A549 (cell line): Measurements from ENCODE around the gene OSBPL8. TPM values are rescaled to one million over a fixed set of nuclear protein-coding genes. Genes with fewer than 3 reads are reported as not detected.

ENCODE experiments used
- ATAC-seq, 2 experiments: fragments of 200-7000 bp in 1 of 2; fragments of >200 bp in 1 of 2; cut with Nextera tagmentation in 1 of 2; cut with Tn5 transposase in 1 of 2; 3 replicates each; pipeline versions ENCODE4 v1.8.0 to v1.9.1; 2018 to 2020; ENCODE audit warnings: mild to moderate bottlenecking in 1 of 2, moderate library complexity in 1 of 2
- CTCF ChIA-PET: fragments of 300-600 bp; sonication (Branson Sonifier 250); formaldehyde crosslinking; extraction: SDS; loops from one replicate; lab custom pipeline; 2021; ENCODE audit warnings: antibody characterized with exemption, inconsistent platforms; lab: Yijun Ruan, JAX
- POLR2A ChIA-PET: fragments of 350-600 bp; formaldehyde crosslinking; extraction: SDS; loops from one replicate; lab custom pipeline; 2021; ENCODE audit warnings: antibody characterized with exemption, inconsistent platforms; lab: Yijun Ruan, JAX
- DNase-seq, 2 experiments: peaks; one replicate each; pipeline versions ENCODE4 v3.0.0 to v3.0.0-alpha.2; 2011 to 2016; ENCODE audit warnings: low read depth in 1 of 2, low spot score in 1 of 2
- FAIRE-seq: peaks from 2 replicates; lab custom pipeline; 2011; peaks lifted over from hg19 to GRCh38; lab: Jason Lieb, UNC
- H3K27ac ChIP-seq, 2 experiments: fragments of >200 bp; sonication (Bioruptor Twin); formaldehyde crosslinking; 3 replicates each; pipeline ENCODE4 v1.5.1; 2016 to 2017
- H3K4me1 ChIP-seq: fragments of >200 bp; sonication (Bioruptor Twin); formaldehyde crosslinking; 3 replicates; pipeline ENCODE4 v1.6.1; 2016
- H3K4me2 ChIP-seq: fragments of >200 bp; sonication (Bioruptor Twin); formaldehyde crosslinking; 3 replicates; pipeline ENCODE4 v1.6.1; 2016
- H3K4me3 ChIP-seq: fragments of >200 bp; sonication (Bioruptor Twin); formaldehyde crosslinking; 3 replicates; pipeline ENCODE4 v1.5.1; 2016
- H3K9me3 ChIP-seq: fragments of >200 bp; sonication (Bioruptor Twin); formaldehyde crosslinking; 3 replicates; pipeline ENCODE4 v1.6.1; 2016
- CEBPB ChIP-seq, 2 experiments: fragments of >200 bp in 1 of 2; sonication (Bioruptor Twin) in 1 of 2; formaldehyde crosslinking in 1 of 2; IDR thresholded peaks; 2 replicates each; pipeline ENCODE4 v1.6.1; 2012 to 2016
- CHD4 ChIP-seq: fragments of 200-600 bp; sonication (generic); IDR thresholded peaks from 2 replicates; pipeline ENCODE4 v1.6.1; 2016; ENCODE audit warnings: antibody characterized with exemption, mild to moderate bottlenecking, borderline replicate concordance
- E2F6 ChIP-seq: IDR thresholded peaks from 2 replicates; pipeline ENCODE4 v1.6.1; 2012; ENCODE audit warnings: low read depth, borderline replicate concordance
- EHF ChIP-seq: fragments of 250-450 bp; sonication (Bioruptor Pico); IDR thresholded peaks from 2 replicates; pipeline ENCODE4 v1.5.0; 2020; ENCODE audit warnings: mild to moderate bottlenecking
- EP300 ChIP-seq, 2 experiments: fragments of >200 bp; sonication (Bioruptor Twin); formaldehyde crosslinking; IDR thresholded peaks; 2 replicates in 1 of 2; 3 replicates in 1 of 2; pipeline ENCODE4 v1.6.1; 2016 to 2017
- FOSL2 ChIP-seq, 2 experiments: fragments of 450-650 bp in 1 of 2; fragments of >200 bp in 1 of 2; sonication (Bioruptor Twin) in 1 of 2; formaldehyde crosslinking; IDR thresholded peaks; 2 replicates each; pipeline versions ENCODE4 v1.5.0 to v1.6.1; 2016 to 2020; ENCODE audit warnings: mild to moderate bottlenecking in 1 of 2, moderate library complexity in 1 of 2
- FOXS1 ChIP-seq: fragments of 250-450 bp; sonication (Bioruptor Pico); IDR thresholded peaks from 2 replicates; pipeline ENCODE4 v1.5.0; 2020; ENCODE audit warnings: mild to moderate bottlenecking, moderate library complexity
- GATA3 ChIP-seq: IDR thresholded peaks from 2 replicates; pipeline ENCODE4 v1.6.1; 2012; ENCODE audit warnings: borderline replicate concordance
- HES2 ChIP-seq: fragments of >200 bp; sonication (Bioruptor Twin); formaldehyde crosslinking; IDR thresholded peaks from 2 replicates; pipeline ENCODE4 v1.6.1; 2016
- HOXA7 ChIP-seq: fragments of 250-450 bp; sonication (Bioruptor Pico); IDR thresholded peaks from 2 replicates; pipeline ENCODE4 v1.5.0; 2020; ENCODE audit warnings: mild to moderate bottlenecking, moderate library complexity
- HOXB13 ChIP-seq: fragments of 250-450 bp; sonication (Bioruptor Pico); IDR thresholded peaks from 2 replicates; pipeline ENCODE4 v1.5.0; 2020; ENCODE audit warnings: low read depth, mild to moderate bottlenecking, moderate library complexity
- NPAS2 ChIP-seq: fragments of 250-450 bp; sonication (Bioruptor Pico); IDR thresholded peaks from 2 replicates; pipeline ENCODE4 v1.8.0; 2022; ENCODE audit warnings: mild to moderate bottlenecking, moderate library complexity, borderline replicate concordance
- PHF8 ChIP-seq: fragments of 200-600 bp; sonication (generic); IDR thresholded peaks from 2 replicates; pipeline ENCODE4 v1.6.1; 2016; ENCODE audit warnings: low read depth, mild to moderate bottlenecking, antibody characterized with exemption, moderate library complexity, borderline replicate concordance
- RCOR1 ChIP-seq: fragments of 150-350 bp; IDR thresholded peaks from 2 replicates; pipeline ENCODE4 v1.6.1; 2014; ENCODE audit warnings: antibody characterized with exemption, low read length, low read depth
- RNF2 ChIP-seq: fragments of 200-600 bp; sonication (generic); IDR thresholded peaks from 2 replicates; pipeline ENCODE4 v1.6.1; 2016; ENCODE audit warnings: low read depth, mild to moderate bottlenecking, antibody characterized with exemption, moderate library complexity, borderline replicate concordance
- SREBF2 ChIP-seq: fragments of 450-650 bp; IDR thresholded peaks from 2 replicates; pipeline ENCODE4 v1.6.1; 2014; ENCODE audit warnings: mild to moderate bottlenecking, moderate library complexity
- ZNF302 ChIP-seq: fragments of 250-450 bp; sonication (Bioruptor Pico); IDR thresholded peaks from 2 replicates; pipeline ENCODE4 v1.9.0; 2021; ENCODE audit warnings: inconsistent platforms, mild to moderate bottlenecking, moderate library complexity
- WGBS: methylation state at CpG from one replicate; pipeline ENCODE4 v1.1.6; 2017; ENCODE audit errors: missing lambda C conversion rate; 5-methylcytosine and 5-hydroxymethylcytosine counted together
- polyA plus RNA-seq, 4 experiments: library from polyadenylated mRNA; depleted of rRNA in 3 of 4; stranded (reverse); fragments of >200 nt; fragmentation: RNase III in 1 of 4; extraction: RNeasy Plus Mini Kit Qiagen cat#74134 plus additional on column Dnase treatment in 1 of 4; gene quantifications; 2 replicates in 3 of 4; 3 replicates in 1 of 4; pipeline ENCODE4 v1.2.3, GENCODE V29; 2011 to 2017
- TF ChIP-seq, protein P1 (sequence below): fragments of >200 bp; sonication (Bioruptor Twin); formaldehyde crosslinking; IDR thresholded peaks from 3 replicates; pipeline ENCODE4 v1.6.1; 2016
- TF ChIP-seq, protein P2 (sequence below): fragments of 450-650 bp; IDR thresholded peaks from 2 replicates; pipeline ENCODE4 v1.6.1; 2014; ENCODE audit warnings: antibody characterized with exemption
- TF ChIP-seq, protein P3 (sequence below): IDR thresholded peaks from 2 replicates; pipeline ENCODE4 v1.6.1; 2012

The OSBPL8 gene
- polyA plus RNA-seq, 2 of the 4 experiments (the other 2 are of a cell fraction): 15.4 to 43.2 TPM

- no peak for TF ChIP-seq EP300 (IDR thresholded peaks at IDR 0.05)
- TF ChIP-seq NPAS2 (CRISPR knock-in tag): no peak
- TF ChIP-seq ZNF302: no peak
- CTCF ChIA-PET: interaction anchor here (0.8 kb wide), 1 partner anchor 9 kb away, joined by 4 read pairs; no protein-coding TSS in a partner anchor
- H3K4me3 ChIP-seq: no peak overlapping the region
- no peak for DNase-seq
- peaks cover 7% of the 10 kb centered on the region; the same call in 1 of the 3 replicates for H3K9me3 ChIP-seq
- WGBS: 41% methylated on average over 4 of the region's 4 CpGs
- ATAC-seq: no peak
- no peaks in the 10 kb centered on the region for H3K4me1 ChIP-seq
- H3K27ac ChIP-seq: no peak overlapping the region
- H3K4me2 ChIP-seq: no peak overlapping the region
- no peak for FAIRE-seq
- POLR2A ChIA-PET: no interaction called here
These were observed 10.4 kb upstream of the OSBPL8 start for GRCh38 chr12:76569685-76570604.

DNA sequence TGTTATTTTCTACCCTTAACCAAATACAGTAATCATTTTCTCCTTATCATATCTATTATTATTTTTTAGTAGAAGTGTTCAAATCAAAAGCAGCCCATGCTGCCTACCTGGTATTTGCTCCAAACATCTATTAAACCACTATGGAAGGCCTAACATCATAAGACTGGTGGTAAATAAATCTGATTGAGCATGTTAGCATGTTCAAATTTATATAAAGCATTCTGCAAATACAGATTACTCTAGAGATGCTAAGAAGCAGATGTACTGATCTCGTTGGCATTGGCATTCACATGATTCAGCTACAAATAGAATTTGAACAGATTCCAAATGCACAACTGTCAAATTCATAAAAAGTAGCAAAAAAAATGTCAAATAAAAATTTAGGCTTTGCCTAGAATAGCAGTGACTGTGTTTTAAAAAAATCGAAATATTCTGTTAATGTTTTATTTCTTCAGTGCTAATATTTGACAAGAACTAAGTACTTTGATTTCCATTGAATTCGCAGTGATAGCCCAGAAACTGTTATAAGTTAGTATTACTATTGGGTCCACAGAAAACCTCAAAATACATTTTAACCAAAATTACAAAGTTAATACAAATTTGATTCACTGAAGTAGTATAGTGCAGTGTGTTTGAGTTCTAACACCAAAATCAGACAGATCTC is 9.4 kb upstream of the OSBPL8 start:
- H3K27ac ChIP-seq: no peak overlapping the region
- FAIRE-seq (no peak), ATAC-seq (no peak), DNase-seq (no peak)
- H3K4me1 ChIP-seq: no peaks in the 10 kb centered on the region
- no peak overlapping the region for H3K4me3 ChIP-seq
- no peak for TF ChIP-seq RCOR1
- TF ChIP-seq RNF2: no peak
- no peak for TF ChIP-seq SREBF2
- TF ChIP-seq HOXB13 (CRISPR knock-in tag): no peak
- no peak for TF ChIP-seq HOXA7
- TF ChIP-seq FOSL2 (IDR thresholded peaks at IDR 0.05): no peak
- no peak for TF ChIP-seq FOSL2 (CRISPR knock-in tag; IDR thresholded peaks at IDR 0.05)
- no peak for TF ChIP-seq CEBPB (IDR thresholded peaks at IDR 0.05)
- no peak for TF ChIP-seq EHF (CRISPR knock-in tag)
- TF ChIP-seq, protein P1, sequence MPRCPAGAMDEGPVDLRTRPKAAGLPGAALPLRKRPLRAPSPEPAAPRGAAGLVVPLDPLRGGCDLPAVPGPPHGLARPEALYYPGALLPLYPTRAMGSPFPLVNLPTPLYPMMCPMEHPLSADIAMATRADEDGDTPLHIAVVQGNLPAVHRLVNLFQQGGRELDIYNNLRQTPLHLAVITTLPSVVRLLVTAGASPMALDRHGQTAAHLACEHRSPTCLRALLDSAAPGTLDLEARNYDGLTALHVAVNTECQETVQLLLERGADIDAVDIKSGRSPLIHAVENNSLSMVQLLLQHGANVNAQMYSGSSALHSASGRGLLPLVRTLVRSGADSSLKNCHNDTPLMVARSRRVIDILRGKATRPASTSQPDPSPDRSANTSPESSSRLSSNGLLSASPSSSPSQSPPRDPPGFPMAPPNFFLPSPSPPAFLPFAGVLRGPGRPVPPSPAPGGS: no peak
- no peak for TF ChIP-seq GATA3
- TF ChIP-seq E2F6: no peak
- TF ChIP-seq, protein P2, sequence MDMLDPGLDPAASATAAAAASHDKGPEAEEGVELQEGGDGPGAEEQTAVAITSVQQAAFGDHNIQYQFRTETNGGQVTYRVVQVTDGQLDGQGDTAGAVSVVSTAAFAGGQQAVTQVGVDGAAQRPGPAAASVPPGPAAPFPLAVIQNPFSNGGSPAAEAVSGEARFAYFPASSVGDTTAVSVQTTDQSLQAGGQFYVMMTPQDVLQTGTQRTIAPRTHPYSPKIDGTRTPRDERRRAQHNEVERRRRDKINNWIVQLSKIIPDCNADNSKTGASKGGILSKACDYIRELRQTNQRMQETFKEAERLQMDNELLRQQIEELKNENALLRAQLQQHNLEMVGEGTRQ: no peak
- no peak for TF ChIP-seq PHF8
- TF ChIP-seq HES2: no peak
- TF ChIP-seq FOXS1 (CRISPR knock-in tag): no peak
- no peak for TF ChIP-seq CHD4
- TF ChIP-seq, protein P3, sequence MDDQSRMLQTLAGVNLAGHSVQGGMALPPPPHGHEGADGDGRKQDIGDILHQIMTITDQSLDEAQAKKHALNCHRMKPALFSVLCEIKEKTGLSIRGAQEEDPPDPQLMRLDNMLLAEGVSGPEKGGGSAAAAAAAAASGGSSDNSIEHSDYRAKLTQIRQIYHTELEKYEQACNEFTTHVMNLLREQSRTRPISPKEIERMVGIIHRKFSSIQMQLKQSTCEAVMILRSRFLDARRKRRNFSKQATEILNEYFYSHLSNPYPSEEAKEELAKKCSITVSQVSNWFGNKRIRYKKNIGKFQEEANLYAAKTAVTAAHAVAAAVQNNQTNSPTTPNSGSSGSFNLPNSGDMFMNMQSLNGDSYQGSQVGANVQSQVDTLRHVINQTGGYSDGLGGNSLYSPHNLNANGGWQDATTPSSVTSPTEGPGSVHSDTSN: no peak
- H3K4me2 ChIP-seq: no peak overlapping the region
- 41% methylated on average over 3 of the region's 3 CpGs for WGBS
- POLR2A ChIA-PET: no interaction called here
- peaks cover 6% of the 10 kb centered on the region; the same call in 1 of the 3 replicates for H3K9me3 ChIP-seq
- CTCF ChIA-PET: interaction anchor here (0.8 kb wide), 1 partner anchor 8 kb away, joined by 4 read pairs; no protein-coding TSS in a partner anchor
